Testis (tissue), 2 donors: Measurements from ENCODE around the gene GP1BA.

Experiments
- CTCF ChIP-seq, 3 experiments: fragments of 450-650 bp in 2 of 3; fragments of 200-600 bp in 1 of 3; sonication (generic) in 1 of 3; IDR thresholded peaks; one replicate each; pipeline ENCODE4 v1.5.1; 2016 to 2019; ENCODE audit warnings: antibody characterized with exemption in 3 of 3, mild to moderate bottlenecking in 2 of 3, moderate library complexity in 1 of 3
- POLR2A ChIP-seq: fragments of 450-650 bp; IDR thresholded peaks from one replicate; pipeline ENCODE4 v1.6.1; 2017; ENCODE audit warnings: antibody characterized with exemption, mild to moderate bottlenecking, moderate library complexity

DNA sequence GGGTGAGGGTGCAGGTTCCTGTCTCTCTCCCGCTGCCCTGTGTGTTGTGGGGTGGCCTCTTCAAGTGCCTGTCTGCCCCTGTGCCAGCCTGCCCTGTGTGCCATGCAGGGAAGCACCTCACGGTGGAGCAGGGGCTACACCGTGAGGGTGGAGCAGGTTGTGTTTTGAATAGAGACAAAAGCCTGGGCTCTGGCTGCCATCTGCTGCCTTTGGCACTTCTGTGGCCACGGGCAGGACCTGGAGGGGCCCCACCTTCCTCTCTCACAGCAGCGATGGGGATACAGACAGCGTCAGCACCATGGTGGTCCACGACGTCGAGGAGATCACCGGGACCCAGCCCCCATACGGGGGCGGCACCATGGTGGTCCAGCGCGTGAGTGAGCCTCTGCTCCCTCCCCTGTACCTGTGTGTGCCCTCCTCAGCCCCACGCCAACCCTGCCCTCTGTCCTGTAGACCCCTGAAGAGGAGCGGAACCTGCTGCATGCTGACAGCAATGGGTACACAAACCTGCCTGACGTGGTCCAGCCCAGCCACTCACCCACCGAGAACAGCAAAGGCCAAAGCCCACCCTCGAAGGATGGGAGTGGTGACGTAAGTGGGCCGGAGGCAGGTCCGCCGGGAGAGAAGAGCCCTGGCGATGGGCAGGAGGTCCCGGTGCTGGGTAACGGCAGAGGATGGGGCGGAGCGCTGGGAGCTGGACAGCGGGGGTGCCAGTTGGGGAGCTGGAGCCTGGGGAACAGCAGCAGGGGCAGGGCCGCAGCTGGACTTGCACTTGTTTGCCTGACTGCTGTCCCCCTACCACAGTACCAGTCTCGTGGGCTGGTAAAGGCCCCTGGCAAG, 38.1 kb upstream of the GP1BA start:
- no peak for TF ChIP-seq CTCF (IDR thresholded peaks at IDR 0.05)
- no peak for TF ChIP-seq POLR2A
